ENCODE measurements around the gene ZNF263. TPM values are rescaled to one million over a fixed set of nuclear protein-coding genes. Genes with fewer than 3 reads are reported as not detected.
A peak's percentile ranks its signal among the peaks of the same experiment; 100 is the strongest.

ZNF263 gene
- total and polyA plus RNA-seq, 10 of the 15 experiments (the other 5 are each of a cell fraction or from before 2014, with no cell fraction given) = 4.7 to 45.6 (median 24.5) TPM

DNA sequence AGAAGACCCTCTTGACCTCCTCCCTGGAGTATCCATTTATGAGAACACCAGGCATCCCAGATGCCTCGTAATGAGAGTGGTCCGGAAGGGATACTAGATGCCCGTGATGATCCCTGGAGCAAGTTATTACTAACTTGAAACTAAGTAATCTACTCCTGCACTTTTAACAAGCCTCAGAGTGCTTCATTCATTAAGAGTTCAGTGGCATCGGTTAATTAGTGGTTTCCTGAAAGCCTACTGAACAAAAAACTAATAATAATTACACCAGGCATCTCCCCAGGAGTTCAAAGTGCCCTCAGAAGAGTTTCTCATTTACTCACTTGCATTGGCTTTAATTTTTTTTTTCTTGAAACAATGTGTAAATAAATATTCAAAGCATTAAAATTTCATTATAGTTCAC, 44.2 kb downstream of the ZNF263 start:
- Histone ChIP-seq H3K27me3 (replicated peaks in 1 of 2; ENCODE audit: control insufficient read depth in 2 of 2, insufficient read depth in 2 of 2, low read length in 1 of 2) (no peaks in the 10 kb centered on the region), H3K9me3 (replicated peaks; ENCODE audit: control insufficient read depth, insufficient read depth, low read length) (no peaks in the 10 kb centered on the region; the same call in 2 of the 3 replicates), H3K4me3 (no peak overlapping the region), H3K36me3 (ENCODE audit: control insufficient read depth in 2 of 2, insufficient read depth in 2 of 2, low read length in 1 of 2) (no peaks in the 10 kb centered on the region), H3K4me2 (ENCODE audit: control insufficient read depth, insufficient read depth) (no peak overlapping the region), H2AFZ (ENCODE audit: control insufficient read depth, low read depth, low read length) (no peak overlapping the region), H3K27ac (ENCODE audit: control insufficient read depth, insufficient read depth) (no peak overlapping the region), H3K9ac (ENCODE audit: control insufficient read depth, insufficient read depth, low read length) (no peak overlapping the region), H4K20me1 (ENCODE audit: control insufficient read depth, insufficient read depth) (no peaks in the 10 kb centered on the region), H3K4me1 (ENCODE audit: control insufficient read depth, insufficient read depth, low read length) (no peaks in the 10 kb centered on the region), H3K79me2 (ENCODE audit: control insufficient read depth, insufficient read depth, low read length) (no peaks in the 10 kb centered on the region)
- TF ChIP-seq TCF3 (IDR thresholded peaks at IDR 0.05; ENCODE audit: borderline replicate concordance, insufficient read depth, low read depth, low read length) (no peak), IKZF2 (IDR thresholded peaks at IDR 0.05) (peak in 1 of 2 experiments; percentile 20; a peak in 1 of 4 replicates), PML (IDR thresholded peaks at IDR 0.05; ENCODE audit: low read length) (no peak), IKZF1 (conservative IDR thresholded peaks at IDR 0.05) (0 out of 2 replicates have a peak, but pooled peaks have one; percentile 18), MEF2A (IDR thresholded peaks at IDR 0.05; ENCODE audit: insufficient read depth, low read depth, low read length) (no peak), MXI1 (IDR thresholded peaks at IDR 0.05; ENCODE audit: low read depth, low read length) (no peak), NR2C2 (IDR thresholded peaks at IDR 0.05; ENCODE audit: borderline replicate concordance, control insufficient read depth, insufficient read length, low read depth) (no peak), HCFC1 (IDR thresholded peaks at IDR 0.05; ENCODE audit: low read length) (no peak), MTA2 (IDR thresholded peaks at IDR 0.05; ENCODE audit: low read depth) (peak; percentile 90), NR2F1 (conservative IDR thresholded peaks at IDR 0.05) (peak; percentile 64), TCF7 (IDR thresholded peaks at IDR 0.05; ENCODE audit: borderline replicate concordance) (no peak)
- CTCF ChIA-PET = no interaction called here
- POLR2A ChIA-PET = interaction anchor here (0.6 kb wide), 1 partner anchor 690 kb away, joined by 3 read pairs; no protein-coding TSS in a partner anchor
- in situ Hi-C loops (cut with MboI) (no loop called here), intact Hi-C loops (cut with micrococcal nuclease; ENCODE audit: unreplicated experiment) (no loop called here)
- ATAC-seq (no peak), DNase-seq (ENCODE audit: low read depth, low spot score) (no peak), FAIRE-seq (no peak)
- WGBS (ENCODE audit: insufficient coverage, insufficient replicate concordance, low lambda C conversion rate, missing lambda C conversion rate) = 43% methylated on average over 4 of the region's 4 CpGs
- RAD21 ChIA-PET (ENCODE audit: unreplicated experiment) = no interaction called here
- SMC1A ChIA-PET (ENCODE audit: uncharacterized antibody, unreplicated experiment) = no interaction called here
- no TSS peak for BruUV-seq (replicated peaks)
